Measurements from ENCODE around the gene PRIMA1. TPM values are rescaled to one million over a fixed set of nuclear protein-coding genes. Genes with fewer than 3 reads are reported as not detected.

Gene PRIMA1
- not detected in 2 replicates for total RNA-seq

- no peaks in the 10 kb centered on the region for H3K36me3 Mint-ChIP-seq (ENCODE audit: low read depth)
- H3K9me3 Mint-ChIP-seq = no peaks in the 10 kb centered on the region
- DNase-seq (ENCODE audit: low spot score) = no peak
- H3K27ac Mint-ChIP-seq = no peak within 1 kb of the TSS
- intact Hi-C loops (cut with micrococcal nuclease) = no loop called here
- H3K4me3 Mint-ChIP-seq = no peak within 1 kb of the TSS
- H3K27me3 Mint-ChIP-seq (ENCODE audit: insufficient read depth) = peaks cover 59% of the 10 kb centered on the region
- H3K4me1 Mint-ChIP-seq (ENCODE audit: low read depth) = no peaks in the 10 kb centered on the region
Observed at GRCh38 chr14:93788293-93788542, at the start of gene PRIMA1. PRIMA1 (minus strand) TSS chr14:93788485; CDS start chr14:93787718, 767 bp downstream.

GRCh38 chr14:93834699-93835371, 46.5 kb upstream of the PRIMA1 start:
- Mint-ChIP-seq H3K36me3 (ENCODE audit: low read depth) (no peaks in the 10 kb centered on the region), H3K9me3 (peaks cover 14% of the 10 kb centered on the region), H3K27ac (no peak overlapping the region), H3K27me3 (ENCODE audit: insufficient read depth) (no peaks in the 10 kb centered on the region), H3K4me1 (ENCODE audit: low read depth) (no peaks in the 10 kb centered on the region), H3K4me3 (no peak overlapping the region)
- intact Hi-C loops (cut with micrococcal nuclease) = no loop called here
- no peak for DNase-seq (ENCODE audit: low spot score)

- H3K36me3 Mint-ChIP-seq (ENCODE audit: low read depth) = no peaks in the 10 kb centered on the region
- H3K4me3 Mint-ChIP-seq = no peak overlapping the region
- H3K9me3 Mint-ChIP-seq = peaks cover 14% of the 10 kb centered on the region
- intact Hi-C loops (cut with micrococcal nuclease) = no loop called here
- H3K27ac Mint-ChIP-seq = no peak overlapping the region
- H3K4me1 Mint-ChIP-seq (ENCODE audit: low read depth) = no peaks in the 10 kb centered on the region
- DNase-seq (ENCODE audit: low spot score) = no peak
- no peaks in the 10 kb centered on the region for H3K27me3 Mint-ChIP-seq (ENCODE audit: insufficient read depth)
Observed at GRCh38 chr14:93832665-93833064, 44.4 kb upstream of the PRIMA1 start.

GRCh38 chr14:93832081-93832480, 43.8 kb upstream of the PRIMA1 start:
- no peak for DNase-seq (ENCODE audit: low spot score)
- Mint-ChIP-seq H3K4me3 (no peak overlapping the region), H3K36me3 (ENCODE audit: low read depth) (no peaks in the 10 kb centered on the region), H3K9me3 (peaks cover 14% of the 10 kb centered on the region), H3K4me1 (ENCODE audit: low read depth) (no peaks in the 10 kb centered on the region), H3K27ac (no peak overlapping the region), H3K27me3 (ENCODE audit: insufficient read depth) (no peaks in the 10 kb centered on the region)
- intact Hi-C loops (cut with micrococcal nuclease) = no loop called here

- H3K27ac Mint-ChIP-seq = no peak overlapping the region
- H3K27me3 Mint-ChIP-seq (ENCODE audit: insufficient read depth) = peaks cover 5% of the 10 kb centered on the region
- no peak overlapping the region for H3K4me3 Mint-ChIP-seq
- peaks cover 3% of the 10 kb centered on the region for H3K9me3 Mint-ChIP-seq
- H3K4me1 Mint-ChIP-seq (ENCODE audit: low read depth) = no peaks in the 10 kb centered on the region
- H3K36me3 Mint-ChIP-seq (ENCODE audit: low read depth) = no peaks in the 10 kb centered on the region
- intact Hi-C loops (cut with micrococcal nuclease) = no loop called here
- DNase-seq (ENCODE audit: low spot score) = no peak
Observed at GRCh38 chr14:93830753-93831461, 42.6 kb upstream of the PRIMA1 start.

GRCh38 chr14:93829839-93830481, 41.7 kb upstream of the PRIMA1 start:
- no peaks in the 10 kb centered on the region for H3K4me1 Mint-ChIP-seq (ENCODE audit: low read depth)
- no peak overlapping the region for H3K4me3 Mint-ChIP-seq
- H3K9me3 Mint-ChIP-seq = no peaks in the 10 kb centered on the region
- peaks cover 7% of the 10 kb centered on the region for H3K27me3 Mint-ChIP-seq (ENCODE audit: insufficient read depth)
- intact Hi-C loops (cut with micrococcal nuclease) = no loop called here
- H3K27ac Mint-ChIP-seq = no peak overlapping the region
- no peak for DNase-seq (ENCODE audit: low spot score)
- no peaks in the 10 kb centered on the region for H3K36me3 Mint-ChIP-seq (ENCODE audit: low read depth)

GRCh38 chr14:93825235-93825553, 36.9 kb upstream of the PRIMA1 start:
- Mint-ChIP-seq H3K27ac (no peak overlapping the region), H3K4me3 (no peak overlapping the region), H3K27me3 (ENCODE audit: insufficient read depth) (peaks cover 7% of the 10 kb centered on the region), H3K9me3 (no peaks in the 10 kb centered on the region), H3K36me3 (ENCODE audit: low read depth) (no peaks in the 10 kb centered on the region), H3K4me1 (ENCODE audit: low read depth) (no peaks in the 10 kb centered on the region)
- intact Hi-C loops (cut with micrococcal nuclease) = no loop called here
- no peak for DNase-seq (ENCODE audit: low spot score)

GRCh38 chr14:93824518-93825234, 36.4 kb upstream of the PRIMA1 start:
- no peak for DNase-seq (ENCODE audit: low spot score)
- no peaks in the 10 kb centered on the region for H3K36me3 Mint-ChIP-seq (ENCODE audit: low read depth)
- no peaks in the 10 kb centered on the region for H3K9me3 Mint-ChIP-seq
- H3K4me1 Mint-ChIP-seq (ENCODE audit: low read depth) = no peaks in the 10 kb centered on the region
- no peak overlapping the region for H3K27ac Mint-ChIP-seq
- H3K27me3 Mint-ChIP-seq (ENCODE audit: insufficient read depth) = peaks cover 7% of the 10 kb centered on the region
- intact Hi-C loops (cut with micrococcal nuclease) = no loop called here
- H3K4me3 Mint-ChIP-seq = no peak overlapping the region

- H3K36me3 Mint-ChIP-seq (ENCODE audit: low read depth) = no peaks in the 10 kb centered on the region
- no peaks in the 10 kb centered on the region for H3K9me3 Mint-ChIP-seq
- intact Hi-C loops (cut with micrococcal nuclease) = no loop called here
- H3K4me1 Mint-ChIP-seq (ENCODE audit: low read depth) = no peaks in the 10 kb centered on the region
- peaks cover 7% of the 10 kb centered on the region for H3K27me3 Mint-ChIP-seq (ENCODE audit: insufficient read depth)
- H3K4me3 Mint-ChIP-seq = no peak overlapping the region
- DNase-seq (ENCODE audit: low spot score) = no peak
- H3K27ac Mint-ChIP-seq = no peak overlapping the region
Observed at GRCh38 chr14:93824076-93824475, 35.8 kb upstream of the PRIMA1 start.

GRCh38 chr14:93821051-93821450, 32.8 kb upstream of the PRIMA1 start:
- Mint-ChIP-seq H3K27me3 (ENCODE audit: insufficient read depth) (peaks cover 6% of the 10 kb centered on the region), H3K9me3 (peaks cover under 1% of the 10 kb centered on the region), H3K4me1 (ENCODE audit: low read depth) (no peaks in the 10 kb centered on the region), H3K36me3 (ENCODE audit: low read depth) (no peaks in the 10 kb centered on the region), H3K4me3 (no peak overlapping the region), H3K27ac (no peak overlapping the region)
- intact Hi-C loops (cut with micrococcal nuclease) = no loop called here
- DNase-seq (ENCODE audit: low spot score) = no peak

GRCh38 chr14:93818857-93819256, 30.6 kb upstream of the PRIMA1 start:
- DNase-seq (ENCODE audit: low spot score) = no peak
- Mint-ChIP-seq H3K9me3 (peaks cover 19% of the 10 kb centered on the region), H3K4me3 (no peak overlapping the region), H3K27me3 (ENCODE audit: insufficient read depth) (peaks cover 7% of the 10 kb centered on the region), H3K4me1 (ENCODE audit: low read depth) (no peaks in the 10 kb centered on the region), H3K27ac (no peak overlapping the region), H3K36me3 (ENCODE audit: low read depth) (no peaks in the 10 kb centered on the region)
- intact Hi-C loops (cut with micrococcal nuclease) = no loop called here

GRCh38 chr14:93811676-93812075, 23.4 kb upstream of the PRIMA1 start:
- no peak for DNase-seq (ENCODE audit: low spot score)
- Mint-ChIP-seq H3K4me1 (ENCODE audit: low read depth) (peaks cover 13% of the 10 kb centered on the region), H3K27ac (no peak overlapping the region), H3K36me3 (ENCODE audit: low read depth) (no peaks in the 10 kb centered on the region), H3K27me3 (ENCODE audit: insufficient read depth) (peaks cover 5% of the 10 kb centered on the region), H3K4me3 (no peak overlapping the region), H3K9me3 (peaks cover 34% of the 10 kb centered on the region)
- intact Hi-C loops (cut with micrococcal nuclease) = no loop called here

GRCh38 chr14:93811020-93811419, 22.7 kb upstream of the PRIMA1 start:
- Mint-ChIP-seq H3K27ac (no peak overlapping the region), H3K9me3 (peaks cover 33% of the 10 kb centered on the region), H3K36me3 (ENCODE audit: low read depth) (no peaks in the 10 kb centered on the region), H3K27me3 (ENCODE audit: insufficient read depth) (peaks cover 5% of the 10 kb centered on the region), H3K4me1 (ENCODE audit: low read depth) (peaks cover 13% of the 10 kb centered on the region), H3K4me3 (no peak overlapping the region)
- DNase-seq (ENCODE audit: low spot score) = no peak
- intact Hi-C loops (cut with micrococcal nuclease) = no loop called here

All from activated T-helper 1 cell treated with anti-CD3 and anti-CD28 coated beads, Interleukin-12 subunit alpha, Interleukin-12 subunit beta, Interleukin-2, Interleukin-4 antibody, amounts not matched to agents 30 ng/mL and 10 ng/mL and 1 ng/mL, durations not matched to agents 14 hours and 24 hours and 36 hours (primary cell).